Stimulated activated CD4-positive, alpha-beta T cell treated with anti-CD3 and anti-CD28 coated beads, Interleukin-4, amount 100 ng/mL, for 48 hours (primary cell): ENCODE measurements around the gene QSOX1.
A peak's percentile ranks its signal among the peaks of the same experiment; 100 is the strongest.
"Not testable (repeated sequence)": the region's sequence is repeated elsewhere in the genome, so short reads cannot be mapped to it uniquely, and the experiment has no call there.

Source experiments
- DNase-seq, 2 donors: peaks; one replicate each; pipeline ENCODE4 v3.0.0-alpha.2; 2020; ENCODE audit warnings: low read depth in 2 of 2

QSOX1 gene

GRCh38 chr1:180154325-180155181 lies at the start of gene QSOX1:
QSOX1 (plus strand) TSS chr1:180154869; CDS start chr1:180154908, 39 bp downstream.
- peak; percentile 82 to 86 for DNase-seq

- DNase-seq = no peak
Measured at GRCh38 chr1:180112091-180112490, 42.6 kb upstream of the QSOX1 start.

- no peak for DNase-seq
Measured at GRCh38 chr1:180112984-180113647, 41.6 kb upstream of the QSOX1 start.

- DNase-seq = no peak
Measured at GRCh38 chr1:180114396-180114945, 40.2 kb upstream of the QSOX1 start.

GRCh38 chr1:180116964-180117763 lies 37.5 kb upstream of the QSOX1 start:
- no peak for DNase-seq

GRCh38 chr1:180117764-180118116 lies 36.9 kb upstream of the QSOX1 start:
- no peak for DNase-seq

- no peak for DNase-seq
Measured at GRCh38 chr1:180119837-180120236, 34.8 kb upstream of the QSOX1 start.

- DNase-seq = no peak
Measured at GRCh38 chr1:180123463-180123936, 31.2 kb upstream of the QSOX1 start.

GRCh38 chr1:180130651-180131050 lies 24.0 kb upstream of the QSOX1 start:
- DNase-seq = no peak

- peak in 1 of 2 donors; percentile 14 for DNase-seq
Measured at GRCh38 chr1:180131510-180131909, 23.2 kb upstream of the QSOX1 start.

GRCh38 chr1:180133193-180133592 lies 21.5 kb upstream of the QSOX1 start:
- no peak for DNase-seq

GRCh38 chr1:180133688-180134087 lies 21.0 kb upstream of the QSOX1 start:
- not testable (repeated sequence) for DNase-seq

- no peak for DNase-seq
Measured at GRCh38 chr1:180135535-180135934, 19.1 kb upstream of the QSOX1 start.

- DNase-seq = no peak
Measured at GRCh38 chr1:180136331-180136967, 18.2 kb upstream of the QSOX1 start.

GRCh38 chr1:180136968-180137356 lies 17.7 kb upstream of the QSOX1 start:
- DNase-seq = no peak

- DNase-seq = no peak
Measured at GRCh38 chr1:180137776-180138175, 16.9 kb upstream of the QSOX1 start.

- DNase-seq = no peak
Measured at GRCh38 chr1:180141381-180141934, 13.2 kb upstream of the QSOX1 start.

GRCh38 chr1:180143359-180143758 lies 11.3 kb upstream of the QSOX1 start:
- no peak for DNase-seq

- DNase-seq = no peak
Measured at GRCh38 chr1:180144659-180145357, 9.9 kb upstream of the QSOX1 start.

- DNase-seq = no peak
Measured at GRCh38 chr1:180145446-180145845, 9.2 kb upstream of the QSOX1 start.
